Gastrocnemius medialis (tissue), 4 donors: Measurements from ENCODE around the gene PCDHA3.

ENCODE experiments used
- POLR2A ChIP-seq, 2 donors: fragments of 450-650 bp; IDR thresholded peaks; one replicate each; pipeline ENCODE4 v1.6.1; 2017; ENCODE audit warnings: antibody characterized with exemption in 2 of 2, mild to moderate bottlenecking in 2 of 2, moderate library complexity in 2 of 2
- TF ChIP-seq, protein P1 (sequence below), 5 experiments: fragments of 450-650 bp in 3 of 5; fragments of 200-600 bp in 2 of 5; sonication (generic) in 2 of 5; IDR thresholded peaks in 4 of 5; conservative IDR thresholded peaks in 1 of 5; 1 replicate in 4 of 5; 2 replicates in 1 of 5; pipeline ENCODE4 v1.5.1; 2016 to 2019; ENCODE audit warnings: antibody characterized with exemption in 5 of 5, mild to moderate bottlenecking in 3 of 5, moderate library complexity in 3 of 5

DNA sequence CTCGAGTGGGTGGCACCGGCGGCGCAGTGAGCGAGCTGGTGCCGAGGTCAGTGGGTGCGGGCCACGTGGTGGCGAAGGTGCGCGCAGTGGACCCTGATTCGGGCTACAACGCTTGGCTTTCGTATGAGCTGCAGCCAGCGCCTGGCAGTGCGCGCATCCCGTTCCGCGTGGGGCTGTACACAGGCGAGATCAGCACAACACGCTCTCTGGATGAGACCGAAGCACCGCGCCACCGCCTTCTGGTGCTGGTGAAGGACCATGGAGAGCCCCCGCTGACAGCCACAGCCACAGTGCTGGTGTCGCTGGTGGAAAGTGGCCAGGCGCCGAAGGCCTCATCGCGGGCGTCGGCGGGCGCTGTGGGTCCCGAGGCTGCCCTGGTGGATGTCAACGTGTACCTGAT lies 22.6 kb downstream of the PCDHA3 start:
- TF ChIP-seq, protein P1, sequence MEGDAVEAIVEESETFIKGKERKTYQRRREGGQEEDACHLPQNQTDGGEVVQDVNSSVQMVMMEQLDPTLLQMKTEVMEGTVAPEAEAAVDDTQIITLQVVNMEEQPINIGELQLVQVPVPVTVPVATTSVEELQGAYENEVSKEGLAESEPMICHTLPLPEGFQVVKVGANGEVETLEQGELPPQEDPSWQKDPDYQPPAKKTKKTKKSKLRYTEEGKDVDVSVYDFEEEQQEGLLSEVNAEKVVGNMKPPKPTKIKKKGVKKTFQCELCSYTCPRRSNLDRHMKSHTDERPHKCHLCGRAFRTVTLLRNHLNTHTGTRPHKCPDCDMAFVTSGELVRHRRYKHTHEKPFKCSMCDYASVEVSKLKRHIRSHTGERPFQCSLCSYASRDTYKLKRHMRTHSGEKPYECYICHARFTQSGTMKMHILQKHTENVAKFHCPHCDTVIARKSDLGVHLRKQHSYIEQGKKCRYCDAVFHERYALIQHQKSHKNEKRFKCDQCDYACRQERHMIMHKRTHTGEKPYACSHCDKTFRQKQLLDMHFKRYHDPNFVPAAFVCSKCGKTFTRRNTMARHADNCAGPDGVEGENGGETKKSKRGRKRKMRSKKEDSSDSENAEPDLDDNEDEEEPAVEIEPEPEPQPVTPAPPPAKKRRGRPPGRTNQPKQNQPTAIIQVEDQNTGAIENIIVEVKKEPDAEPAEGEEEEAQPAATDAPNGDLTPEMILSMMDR (IDR thresholded peaks at IDR 0.05 in 4 of 5, conservative IDR thresholded peaks at IDR 0.05 in 1 of 5) = no peak
- TF ChIP-seq POLR2A (IDR thresholded peaks at IDR 0.05) = no peak
